Neural cell (in vitro differentiated cells): ENCODE results near the gene PARD3B. TPM values are rescaled to one million over a fixed set of nuclear protein-coding genes. Genes with fewer than 3 reads are reported as not detected.

Source experiments
- H2AFZ ChIP-seq: fragments of 200-600, 300-800 bp; sonication (generic), shearing (Covaris generic); 2 replicates; pipeline ENCODE4 v1.6.0; 2014; ENCODE audit warnings: low read depth, mild to moderate bottlenecking, antibody characterized with exemption, low read length, moderate library complexity
- H3F3A ChIP-seq: fragments of 200-600 bp; shearing (Covaris generic); 2 replicates; pipeline ENCODE4 v1.6.1; 2016; ENCODE audit warnings: mild to moderate bottlenecking, moderate library complexity, mixed read lengths, antibody characterized with exemption, low read length; ENCODE audit not compliant: insufficient read depth, poor library complexity, severe bottlenecking
- H3K27ac ChIP-seq: fragments of 200-600, 300-800 bp; sonication (generic), shearing (Covaris generic); 2 replicates; pipeline ENCODE4 v1.5.1; 2014; ENCODE audit warnings: mild to moderate bottlenecking, low read length, moderate library complexity
- H3K27me3 ChIP-seq: fragments of 300-800, 200-600 bp; sonication (generic), shearing (Covaris generic); 2 replicates; pipeline ENCODE4 v1.6.0; 2014; ENCODE audit warnings: mild to moderate bottlenecking, low read depth, low read length, moderate library complexity; ENCODE audit not compliant: insufficient read depth
- H3K36me3 ChIP-seq: fragments of 300-800, 200-600 bp; sonication (generic), shearing (Covaris generic); 2 replicates; pipeline ENCODE4 v1.5.1; 2014; ENCODE audit warnings: mild to moderate bottlenecking, antibody characterized with exemption, low read length, moderate library complexity; ENCODE audit not compliant: insufficient read depth
- H3K4me2 ChIP-seq: fragments of 300-800, 200-600 bp; sonication (generic), shearing (Covaris generic); 2 replicates; pipeline ENCODE4 v1.6.0; 2014; ENCODE audit warnings: mild to moderate bottlenecking, low read length
- H3K4me3 ChIP-seq: fragments of 300-800, 200-600 bp; sonication (generic), shearing (Covaris generic); 2 replicates; pipeline ENCODE4 v1.5.1; 2014; ENCODE audit warnings: mild to moderate bottlenecking, low read length, moderate library complexity
- H3K79me2 ChIP-seq: fragments of 200-600 bp; shearing (Covaris generic); replicated peaks from 2 replicates; pipeline ENCODE4 v1.6.0; 2014; ENCODE audit warnings: mild to moderate bottlenecking, low read length, moderate library complexity; ENCODE audit not compliant: insufficient read depth
- H3K9ac ChIP-seq: fragments of 300-800, 200-600 bp; sonication (generic), shearing (Covaris generic); 2 replicates; pipeline ENCODE4 v1.6.1; 2016; ENCODE audit warnings: mild to moderate bottlenecking, low read length, mixed read lengths
- H3K9me2 ChIP-seq: fragments of 200-600 bp; shearing (Covaris generic); 2 replicates; pipeline ENCODE4 v1.6.1; 2016; ENCODE audit warnings: mild to moderate bottlenecking, low read length, mixed read lengths; ENCODE audit not compliant: insufficient read depth
- H3K9me3 ChIP-seq: fragments of 200-600, 300-800 bp; sonication (generic), shearing (Covaris generic); 2 replicates; pipeline ENCODE4 v1.6.1; 2016; ENCODE audit warnings: mild to moderate bottlenecking, mixed run types, low read length, moderate library complexity, mixed read lengths
- H4K20me1 ChIP-seq: fragments of 200-600 bp; shearing (Covaris generic); 2 replicates; pipeline ENCODE4 v1.6.1; 2016; ENCODE audit warnings: mild to moderate bottlenecking, mixed run types; ENCODE audit not compliant: insufficient read depth
- EP300 ChIP-seq: fragments of 450-650 bp; conservative IDR thresholded peaks from 2 replicates; pipeline ENCODE4 v1.6.1; 2014; ENCODE audit warnings: antibody characterized with exemption, mild to moderate bottlenecking, moderate library complexity; ENCODE audit not compliant: poor library complexity, severe bottlenecking
- EZH2 ChIP-seq: fragments of 200-600, 300-800 bp; shearing (Covaris generic), sonication (generic); IDR thresholded peaks from 2 replicates; pipeline ENCODE4 v1.6.1; 2014; ENCODE audit warnings: antibody characterized with exemption, low read length, borderline replicate concordance, mild to moderate bottlenecking; ENCODE audit not compliant: insufficient read depth, poor library complexity, severe bottlenecking
- MXI1 ChIP-seq: fragments of 450-650 bp; conservative IDR thresholded peaks from 2 replicates; pipeline ENCODE4 v1.6.1; 2014; ENCODE audit warnings: antibody characterized with exemption, mild to moderate bottlenecking; ENCODE audit not compliant: poor library complexity, severe bottlenecking
- POLR2AphosphoS5 ChIP-seq: IDR thresholded peaks from 2 replicates; pipeline ENCODE4 v1.6.1; 2012
- RAD21 ChIP-seq: fragments of 450-650 bp; conservative IDR thresholded peaks from 2 replicates; pipeline ENCODE4 v1.6.1; 2014; ENCODE audit warnings: antibody characterized with exemption, mild to moderate bottlenecking, moderate library complexity
- SMC3 ChIP-seq: fragments of 450-650 bp; conservative IDR thresholded peaks from 2 replicates; pipeline ENCODE4 v1.6.1; 2014; ENCODE audit warnings: antibody characterized with exemption, mild to moderate bottlenecking, moderate library complexity; ENCODE audit not compliant: poor library complexity
- TAF1 ChIP-seq: IDR thresholded peaks from 2 replicates; pipeline ENCODE4 v1.6.1; 2012; ENCODE audit warnings: low read depth
- polyA plus RNA-seq: library from polyadenylated mRNA; depleted of rRNA; stranded (reverse); fragments of >200 nt; gene quantifications from 2 replicates; pipeline ENCODE4 v1.2.3, GENCODE V29; 2014
- TF ChIP-seq, protein P1 (sequence below): IDR thresholded peaks from 2 replicates; pipeline ENCODE4 v1.6.1; 2012; ENCODE audit warnings: borderline replicate concordance
- TF ChIP-seq, protein P2 (sequence below): fragments of 450-650 bp; IDR thresholded peaks from 2 replicates; pipeline ENCODE4 v1.5.1; 2014; ENCODE audit warnings: antibody characterized with exemption, mild to moderate bottlenecking, moderate library complexity; ENCODE audit not compliant: poor library complexity, severe bottlenecking

The PARD3B gene
- polyA plus RNA-seq, 1 donor from 2014 or later, result 0.54 TPM

DNA sequence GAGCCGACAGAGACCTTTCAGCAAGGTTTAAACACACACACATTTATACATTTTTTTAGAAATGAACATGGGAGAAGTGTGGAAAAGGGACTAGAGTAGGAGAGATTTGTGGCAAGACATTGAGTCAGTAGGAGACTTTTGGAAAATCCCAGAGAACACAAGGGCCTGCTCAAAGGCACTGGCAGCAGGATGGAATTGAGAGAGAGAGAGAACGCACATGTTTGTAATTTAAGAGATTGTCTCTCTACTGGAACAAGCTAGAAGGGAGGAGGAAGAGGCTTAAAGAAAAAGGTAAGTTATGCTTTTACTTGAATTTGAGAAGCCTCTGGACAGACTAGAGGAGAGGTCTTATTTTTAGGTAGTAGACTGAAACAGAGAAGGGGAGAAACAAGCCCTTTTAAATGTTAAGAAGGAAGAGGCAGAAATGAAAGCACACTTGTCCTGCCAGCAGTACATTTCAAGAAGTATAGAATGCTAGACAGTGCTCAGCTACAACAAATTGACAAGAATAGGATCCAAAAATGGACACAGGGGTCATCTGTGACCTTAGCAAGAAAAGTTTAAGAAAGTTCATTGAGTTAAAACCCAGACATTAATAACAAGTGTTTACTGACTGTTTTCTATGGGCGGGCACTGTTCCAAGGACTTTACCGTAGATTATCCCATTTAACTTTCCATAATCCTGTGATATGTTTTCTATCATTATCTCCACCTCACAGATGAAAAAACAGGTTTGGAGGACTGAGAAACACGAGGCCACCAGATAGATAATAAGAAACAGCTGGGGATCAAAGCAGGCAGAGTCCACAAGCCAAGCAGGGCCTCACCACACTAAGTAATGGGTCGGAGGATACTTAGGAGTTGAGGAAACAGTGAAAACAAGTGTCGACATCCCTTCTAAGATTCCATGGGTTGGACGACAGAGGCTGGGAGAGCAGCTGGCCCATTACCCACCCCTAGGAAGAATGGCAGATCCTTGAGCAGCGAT is 830.5 kb downstream of the PARD3B start:
- Histone ChIP-seq H3K9me2 (no peaks in the 10 kb centered on the region), H3K9me3 (no peaks in the 10 kb centered on the region), H2AFZ (no peak overlapping the region), H3K36me3 (no peaks in the 10 kb centered on the region), H3K4me3 (no peak overlapping the region), H3K79me2 (no peaks in the 10 kb centered on the region), H3K9ac (no peak overlapping the region), H3F3A (no peaks in the 10 kb centered on the region), H3K4me2 (no peak overlapping the region), H3K27ac (no peak overlapping the region), H4K20me1 (no peaks in the 10 kb centered on the region), H3K27me3 (no peaks in the 10 kb centered on the region)
- TF ChIP-seq POLR2AphosphoS5 (no peak), TAF1 (no peak), EZH2 (no peak), MXI1 (no peak), RAD21 (no peak), SMC3 (no peak), EP300 (no peak)
- TF ChIP-seq, protein P1, sequence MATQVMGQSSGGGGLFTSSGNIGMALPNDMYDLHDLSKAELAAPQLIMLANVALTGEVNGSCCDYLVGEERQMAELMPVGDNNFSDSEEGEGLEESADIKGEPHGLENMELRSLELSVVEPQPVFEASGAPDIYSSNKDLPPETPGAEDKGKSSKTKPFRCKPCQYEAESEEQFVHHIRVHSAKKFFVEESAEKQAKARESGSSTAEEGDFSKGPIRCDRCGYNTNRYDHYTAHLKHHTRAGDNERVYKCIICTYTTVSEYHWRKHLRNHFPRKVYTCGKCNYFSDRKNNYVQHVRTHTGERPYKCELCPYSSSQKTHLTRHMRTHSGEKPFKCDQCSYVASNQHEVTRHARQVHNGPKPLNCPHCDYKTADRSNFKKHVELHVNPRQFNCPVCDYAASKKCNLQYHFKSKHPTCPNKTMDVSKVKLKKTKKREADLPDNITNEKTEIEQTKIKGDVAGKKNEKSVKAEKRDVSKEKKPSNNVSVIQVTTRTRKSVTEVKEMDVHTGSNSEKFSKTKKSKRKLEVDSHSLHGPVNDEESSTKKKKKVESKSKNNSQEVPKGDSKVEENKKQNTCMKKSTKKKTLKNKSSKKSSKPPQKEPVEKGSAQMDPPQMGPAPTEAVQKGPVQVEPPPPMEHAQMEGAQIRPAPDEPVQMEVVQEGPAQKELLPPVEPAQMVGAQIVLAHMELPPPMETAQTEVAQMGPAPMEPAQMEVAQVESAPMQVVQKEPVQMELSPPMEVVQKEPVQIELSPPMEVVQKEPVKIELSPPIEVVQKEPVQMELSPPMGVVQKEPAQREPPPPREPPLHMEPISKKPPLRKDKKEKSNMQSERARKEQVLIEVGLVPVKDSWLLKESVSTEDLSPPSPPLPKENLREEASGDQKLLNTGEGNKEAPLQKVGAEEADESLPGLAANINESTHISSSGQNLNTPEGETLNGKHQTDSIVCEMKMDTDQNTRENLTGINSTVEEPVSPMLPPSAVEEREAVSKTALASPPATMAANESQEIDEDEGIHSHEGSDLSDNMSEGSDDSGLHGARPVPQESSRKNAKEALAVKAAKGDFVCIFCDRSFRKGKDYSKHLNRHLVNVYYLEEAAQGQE, result no peak
- TF ChIP-seq, protein P2, sequence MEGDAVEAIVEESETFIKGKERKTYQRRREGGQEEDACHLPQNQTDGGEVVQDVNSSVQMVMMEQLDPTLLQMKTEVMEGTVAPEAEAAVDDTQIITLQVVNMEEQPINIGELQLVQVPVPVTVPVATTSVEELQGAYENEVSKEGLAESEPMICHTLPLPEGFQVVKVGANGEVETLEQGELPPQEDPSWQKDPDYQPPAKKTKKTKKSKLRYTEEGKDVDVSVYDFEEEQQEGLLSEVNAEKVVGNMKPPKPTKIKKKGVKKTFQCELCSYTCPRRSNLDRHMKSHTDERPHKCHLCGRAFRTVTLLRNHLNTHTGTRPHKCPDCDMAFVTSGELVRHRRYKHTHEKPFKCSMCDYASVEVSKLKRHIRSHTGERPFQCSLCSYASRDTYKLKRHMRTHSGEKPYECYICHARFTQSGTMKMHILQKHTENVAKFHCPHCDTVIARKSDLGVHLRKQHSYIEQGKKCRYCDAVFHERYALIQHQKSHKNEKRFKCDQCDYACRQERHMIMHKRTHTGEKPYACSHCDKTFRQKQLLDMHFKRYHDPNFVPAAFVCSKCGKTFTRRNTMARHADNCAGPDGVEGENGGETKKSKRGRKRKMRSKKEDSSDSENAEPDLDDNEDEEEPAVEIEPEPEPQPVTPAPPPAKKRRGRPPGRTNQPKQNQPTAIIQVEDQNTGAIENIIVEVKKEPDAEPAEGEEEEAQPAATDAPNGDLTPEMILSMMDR, result no peak

DNA sequence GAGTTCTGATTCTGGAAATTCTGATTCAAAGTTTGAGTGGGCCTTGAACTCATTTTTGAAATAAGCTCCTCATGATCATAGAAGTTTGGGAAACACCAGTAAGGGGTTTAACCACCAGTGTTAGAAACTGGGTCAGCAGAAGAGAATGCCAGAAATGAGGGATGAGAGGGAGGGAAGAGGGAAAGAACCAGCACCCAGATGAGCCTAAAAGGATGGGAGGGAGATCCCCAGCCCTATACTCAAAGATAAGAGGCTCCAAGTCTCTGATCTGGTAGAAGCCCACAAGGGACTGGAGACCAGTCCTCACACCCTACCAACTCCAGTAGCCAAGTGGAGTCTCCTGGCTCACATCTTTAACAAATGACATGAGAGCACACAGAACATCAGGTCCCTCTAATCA is 832.0 kb downstream of the PARD3B start:
- H3K9me3 ChIP-seq, result no peaks in the 10 kb centered on the region
- H3F3A ChIP-seq, result no peaks in the 10 kb centered on the region
- no peak overlapping the region for H3K27ac ChIP-seq
- no peaks in the 10 kb centered on the region for H3K36me3 ChIP-seq
- no peak overlapping the region for H3K4me2 ChIP-seq
- H3K4me3 ChIP-seq, result no peak overlapping the region
- H3K79me2 ChIP-seq, result no peaks in the 10 kb centered on the region
- H4K20me1 ChIP-seq, result no peaks in the 10 kb centered on the region
- H3K9ac ChIP-seq, result no peak overlapping the region
- H2AFZ ChIP-seq, result no peak overlapping the region
- no peaks in the 10 kb centered on the region for H3K9me2 ChIP-seq
- H3K27me3 ChIP-seq, result no peaks in the 10 kb centered on the region
- TF ChIP-seq MXI1, result no peak
- TF ChIP-seq, protein P1, result no peak
- TF ChIP-seq RAD21, result no peak
- no peak for TF ChIP-seq POLR2AphosphoS5
- TF ChIP-seq TAF1, result no peak
- TF ChIP-seq, protein P2, result no peak
- no peak for TF ChIP-seq EZH2
- TF ChIP-seq SMC3, result no peak
- TF ChIP-seq EP300, result no peak
